HPDE6-E6E7 (cell line): ENCODE measurements around the gene RNF169.
"Not testable (repeated sequence)": the region's sequence is repeated elsewhere in the genome, so short reads cannot be mapped to it uniquely, and the experiment has no call there.

ENCODE experiments used
- DNase-seq: peaks from one replicate; pipeline ENCODE4 v3.0.0; 2011; ENCODE audit warnings: missing footprints; ENCODE audit errors: extremely low spot score

Gene RNF169

DNA sequence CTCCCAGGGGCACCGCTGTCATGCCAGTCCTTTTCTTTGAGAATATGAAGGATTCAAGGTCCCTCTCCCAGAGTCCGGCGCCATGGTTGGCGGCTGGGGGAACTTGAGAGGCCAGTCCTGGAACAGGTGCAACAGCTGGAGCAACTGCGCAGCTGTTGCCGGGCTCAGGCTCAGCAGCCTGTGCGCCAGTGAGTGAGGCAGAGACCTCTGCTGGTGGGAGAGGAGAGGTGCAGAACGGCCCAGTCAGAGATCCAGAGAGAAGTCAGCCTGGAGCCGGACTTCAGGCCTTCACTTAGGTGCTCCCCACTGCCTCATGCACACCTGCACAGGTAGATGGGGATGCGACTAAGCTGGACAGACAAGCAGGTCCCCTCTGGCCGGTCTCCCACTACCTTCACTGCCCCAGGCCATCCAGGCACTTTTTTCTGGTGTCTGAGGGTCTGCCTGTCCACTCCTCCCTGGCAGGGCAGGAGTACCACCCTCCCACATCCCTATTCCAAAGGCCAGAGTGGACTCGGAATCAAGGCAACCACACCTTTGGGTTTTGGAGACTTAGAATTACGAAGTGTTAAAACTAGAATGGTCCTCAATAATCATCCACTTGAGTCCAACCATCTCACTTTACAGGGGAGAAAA lies 22.0 kb upstream of the RNF169 start:
- peak; percentile 82 for DNase-seq

DNA sequence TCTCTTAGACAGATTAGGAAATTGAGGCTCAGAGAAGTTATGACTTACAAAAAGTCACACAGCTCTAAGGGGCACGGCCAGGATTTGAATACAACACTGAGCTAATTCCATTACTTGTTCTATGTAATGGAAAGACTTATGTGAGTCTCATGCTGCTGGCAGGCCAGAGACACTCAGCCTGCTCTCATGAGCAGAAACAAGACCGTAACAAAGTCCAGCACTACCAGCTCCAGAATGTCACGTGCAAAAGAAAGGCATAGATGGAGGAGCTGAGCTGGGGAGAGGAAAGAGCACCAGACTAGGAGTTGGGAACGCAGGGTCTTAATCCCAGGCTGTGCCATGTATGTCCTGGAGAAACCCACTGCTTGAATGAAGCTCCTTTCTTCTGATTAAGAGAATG lies 19.3 kb upstream of the RNF169 start:
- DNase-seq, result no peak

DNA sequence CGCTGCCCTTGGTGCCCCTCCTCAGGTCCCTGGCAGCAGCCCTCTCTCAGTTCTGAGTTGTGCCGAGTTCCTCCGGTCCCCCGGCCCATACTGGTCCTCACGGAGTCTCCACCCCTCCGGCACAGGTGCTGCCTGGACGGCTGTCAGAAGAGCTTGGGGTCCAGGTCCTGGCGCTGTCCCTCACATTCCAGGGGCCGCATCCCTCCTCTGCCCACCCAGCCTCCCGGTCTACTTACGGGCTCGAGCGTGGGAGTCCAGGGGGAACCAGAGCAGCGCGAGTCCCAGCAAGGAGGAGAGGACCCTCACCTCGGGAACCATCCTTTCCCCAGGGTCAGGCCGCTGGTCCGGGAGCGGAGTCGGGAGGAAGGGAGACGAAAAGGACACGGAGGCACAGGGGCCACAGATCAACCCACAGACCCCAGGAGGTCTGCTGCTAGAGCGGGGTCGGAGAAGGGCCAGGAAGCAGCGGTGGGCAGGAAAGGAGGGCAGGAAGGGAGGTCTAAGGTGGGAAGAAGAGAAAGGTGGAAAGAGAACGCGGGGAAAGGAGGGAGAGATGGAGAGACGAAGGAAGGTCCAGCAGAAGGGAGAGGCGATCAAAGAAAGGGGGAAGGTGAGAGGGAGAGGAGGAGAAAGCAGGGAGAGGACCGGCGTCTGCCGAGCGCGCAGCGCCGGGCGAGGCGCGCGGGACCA lies 17.9 kb upstream of the RNF169 start:
- DNase-seq, result no peak

DNA sequence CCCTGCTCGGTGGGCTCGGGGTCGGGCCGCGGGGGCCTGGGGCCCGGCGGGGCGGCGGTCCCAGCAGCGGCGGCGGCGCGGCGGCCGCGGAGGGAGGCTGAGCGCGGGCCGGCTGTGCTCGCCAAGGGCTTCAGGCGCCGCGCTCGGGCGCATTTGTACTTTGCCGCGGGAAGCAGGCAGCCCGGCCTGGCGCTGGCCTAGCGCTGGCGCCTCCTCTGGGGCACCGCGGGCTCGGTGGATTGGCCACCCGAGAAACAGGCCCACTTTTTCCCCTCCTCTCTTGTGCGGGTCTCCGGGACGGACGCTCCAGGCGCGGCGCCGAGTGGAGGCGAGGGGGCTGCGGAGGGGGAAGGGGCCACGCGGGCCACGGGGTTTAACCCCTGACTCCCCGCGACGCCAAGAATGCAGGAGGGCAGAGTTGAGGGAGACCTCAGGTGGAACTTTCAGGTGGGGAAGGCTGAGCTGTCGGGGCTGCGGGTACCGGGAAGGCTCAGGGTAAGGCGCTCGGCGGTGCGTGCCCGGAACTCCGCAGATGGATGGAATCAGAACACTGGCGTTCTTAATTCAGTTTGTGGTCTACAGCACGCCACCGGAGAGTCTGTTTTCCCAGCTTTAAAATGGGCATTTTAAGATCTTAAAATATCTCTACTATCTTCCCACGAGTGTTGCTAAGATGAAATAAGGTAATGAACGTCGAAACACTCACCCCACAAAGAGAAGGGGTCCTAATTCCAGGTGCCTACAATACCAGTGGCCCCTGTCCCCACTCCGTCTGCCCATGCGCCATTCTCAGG lies 17.2 kb upstream of the RNF169 start, which contains the start of gene CHRDL2:
Gene CHRDL2, minus strand, starts transcription at position 126 of the 794 bp plus-strand sequence. CDS start 538 bp downstream, outside the sequence.
- DNase-seq, result no peak

DNA sequence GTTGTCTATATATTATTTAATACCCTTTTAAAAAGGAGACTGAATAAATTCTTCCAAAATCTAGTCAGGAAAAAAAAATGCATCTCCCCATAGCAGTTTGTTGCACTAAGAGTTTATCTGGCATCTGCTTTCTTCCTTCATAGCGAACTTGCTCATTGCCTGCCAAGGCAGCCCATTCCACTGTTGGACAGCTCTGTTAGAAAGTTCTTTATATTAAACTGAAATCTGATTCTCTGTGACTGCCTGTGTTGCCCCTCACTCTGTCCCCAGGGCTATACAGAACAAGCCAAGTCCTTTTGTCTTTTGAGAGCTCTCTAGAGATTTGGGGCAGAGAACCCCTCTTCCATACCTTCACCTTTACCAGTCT lies 14.1 kb upstream of the RNF169 start:
- no peak for DNase-seq

DNA sequence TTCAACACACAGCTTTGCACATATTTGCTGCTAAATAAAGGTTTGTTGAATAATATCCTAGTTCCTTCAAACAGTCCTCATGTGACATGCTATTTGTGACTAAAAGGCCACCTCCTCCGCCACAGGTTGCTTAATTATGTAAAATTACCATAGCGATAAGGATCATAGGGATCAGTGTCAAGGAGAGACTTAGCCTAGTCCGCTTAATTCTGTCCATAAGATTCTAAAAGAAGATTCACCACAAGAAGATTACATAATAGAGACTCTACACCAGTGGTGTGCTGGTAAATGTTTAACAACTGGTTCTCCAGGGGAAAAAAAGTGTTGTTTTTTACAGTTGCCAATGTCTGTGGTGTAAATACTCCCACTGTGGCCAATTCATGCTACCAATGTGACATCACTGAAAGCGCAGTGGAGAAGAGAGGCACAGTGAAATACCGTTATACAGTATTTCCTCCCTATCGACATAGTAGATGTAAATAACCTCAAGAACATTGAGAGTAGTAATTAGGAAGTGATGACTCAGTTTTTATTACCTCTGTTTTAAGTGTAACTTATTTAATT lies 13.2 kb upstream of the RNF169 start:
- no peak for DNase-seq

DNA sequence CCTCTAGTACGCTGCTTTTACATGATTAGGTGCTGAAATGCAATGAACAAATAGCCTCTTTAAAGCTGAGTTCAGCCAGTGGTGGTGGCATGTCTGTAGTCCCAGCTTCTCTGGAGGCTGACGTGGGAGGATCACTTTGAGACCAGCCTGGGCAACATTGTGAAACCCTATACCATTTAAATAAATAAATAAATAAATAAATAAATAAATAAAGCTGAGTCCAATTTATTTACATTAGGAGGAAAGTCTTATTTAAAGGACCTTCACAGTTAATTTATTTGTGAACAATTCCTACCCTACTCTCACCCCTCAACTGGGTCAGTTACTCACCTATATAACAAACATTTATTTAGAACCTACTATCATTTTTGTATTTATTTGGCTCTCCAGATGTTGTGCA lies 12.6 kb upstream of the RNF169 start:
- DNase-seq, result no peak

DNA sequence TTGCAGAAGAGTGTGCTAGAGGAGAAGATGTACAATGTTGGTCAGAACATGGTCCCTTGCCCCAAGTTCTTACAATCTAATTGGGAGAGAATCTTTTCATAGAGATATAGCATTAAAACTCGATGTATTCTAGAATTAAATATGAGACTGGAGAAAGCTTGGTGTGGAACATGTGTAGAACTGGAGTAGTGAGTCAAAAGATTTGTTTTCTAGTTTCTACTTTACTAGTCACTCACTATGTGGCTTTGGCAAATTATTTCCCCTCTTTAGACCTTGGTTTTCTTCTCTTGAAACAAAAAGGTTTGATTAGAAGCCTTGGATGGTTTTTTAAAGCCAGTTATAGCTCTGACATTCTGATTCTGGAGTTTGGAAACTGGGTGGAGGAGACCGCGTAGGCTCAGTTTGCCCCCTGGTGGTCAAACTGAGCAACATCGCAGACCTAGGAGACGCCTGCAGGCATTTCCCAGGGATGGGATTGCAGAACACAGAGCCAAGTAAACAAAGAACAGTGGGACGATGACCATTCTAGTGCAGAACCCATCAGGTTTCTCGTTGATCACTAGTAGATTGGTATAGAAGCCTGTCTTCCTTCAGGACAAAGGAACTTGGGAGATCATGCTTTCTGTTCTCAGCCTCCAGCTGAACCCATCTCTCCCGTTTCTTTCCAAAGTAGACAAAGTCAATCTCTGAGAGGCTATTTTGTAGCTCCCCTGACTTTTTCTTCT lies 8.9 kb upstream of the RNF169 start:
- peak; percentile 81 for DNase-seq

DNA sequence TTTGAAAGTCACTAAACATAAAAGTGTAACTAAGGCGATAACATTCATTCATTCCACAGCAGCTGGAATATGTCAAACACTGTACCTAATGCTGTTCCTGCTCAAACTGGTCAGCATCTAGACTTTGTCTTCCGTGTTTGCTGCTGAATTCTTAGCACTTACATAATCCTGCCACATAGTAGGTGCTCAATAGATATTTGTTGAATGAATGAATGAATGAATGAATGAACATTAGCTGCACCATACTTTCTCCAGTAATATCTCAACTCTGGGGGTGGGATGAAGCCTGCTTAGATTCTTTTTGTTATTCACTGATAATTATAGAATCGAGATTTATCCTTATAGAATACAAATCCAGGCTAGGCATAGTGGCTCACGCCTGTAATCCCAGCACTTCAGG lies 6.6 kb upstream of the RNF169 start:
- DNase-seq, result no peak

DNA sequence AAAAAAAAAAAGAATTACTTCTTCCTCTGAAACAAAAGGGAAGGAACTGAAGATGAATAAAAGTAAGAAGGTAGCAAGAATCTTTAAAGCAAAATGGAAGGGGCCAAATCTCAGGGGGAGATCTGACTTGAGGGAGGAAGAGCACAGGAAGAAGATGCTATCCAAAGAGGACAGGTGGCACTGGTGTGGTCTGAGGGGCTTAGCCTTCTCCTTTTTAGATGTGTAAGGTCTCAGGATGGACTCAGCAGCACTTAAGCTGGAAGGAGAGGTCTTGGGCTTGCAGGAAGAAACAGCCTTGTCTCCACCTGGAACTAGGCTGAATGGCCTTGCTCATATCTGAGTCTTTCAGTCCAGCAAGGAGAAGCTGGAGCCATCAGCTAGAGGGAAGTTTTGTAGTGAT lies 5.0 kb upstream of the RNF169 start:
- no peak for DNase-seq

DNA sequence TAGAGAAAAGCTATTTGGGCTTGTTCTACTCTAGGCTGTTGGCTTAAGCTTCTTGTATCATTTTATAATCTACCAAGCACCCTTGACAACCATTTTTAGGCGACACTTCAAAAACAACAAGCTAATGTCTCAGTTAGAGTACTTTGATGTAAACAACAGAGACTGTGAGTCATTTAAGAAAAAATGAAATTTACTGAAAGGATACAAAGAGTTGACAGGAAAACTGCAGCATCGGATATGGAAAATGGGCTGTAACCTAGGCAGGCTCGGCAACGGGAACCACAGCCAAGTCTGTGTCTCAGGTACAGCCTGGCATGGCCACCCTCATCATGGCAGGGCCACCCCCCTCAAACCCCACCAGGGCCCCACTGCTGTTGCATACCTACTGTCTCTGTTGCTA lies 4.4 kb upstream of the RNF169 start:
- DNase-seq, result no peak

DNA sequence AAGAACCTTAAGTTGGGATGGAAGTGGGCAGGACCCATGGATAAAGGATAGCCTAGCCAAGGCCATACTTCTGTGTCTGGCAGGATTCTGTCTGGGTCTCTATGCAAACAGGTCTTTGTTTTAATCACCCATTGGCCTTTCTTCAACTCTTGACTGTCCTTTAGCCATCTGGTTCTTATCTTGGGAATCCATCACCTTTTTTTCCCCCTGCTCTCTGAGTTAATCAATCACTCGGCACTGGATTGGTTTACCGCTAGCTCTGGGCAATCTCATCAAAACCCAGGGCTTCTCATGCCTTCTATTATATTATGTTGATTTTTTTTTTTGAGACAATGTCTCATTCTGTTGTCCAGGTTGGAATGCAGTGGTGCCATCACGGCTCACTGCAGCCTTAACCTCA lies 1.8 kb upstream of the RNF169 start:
- DNase-seq, result no peak

DNA sequence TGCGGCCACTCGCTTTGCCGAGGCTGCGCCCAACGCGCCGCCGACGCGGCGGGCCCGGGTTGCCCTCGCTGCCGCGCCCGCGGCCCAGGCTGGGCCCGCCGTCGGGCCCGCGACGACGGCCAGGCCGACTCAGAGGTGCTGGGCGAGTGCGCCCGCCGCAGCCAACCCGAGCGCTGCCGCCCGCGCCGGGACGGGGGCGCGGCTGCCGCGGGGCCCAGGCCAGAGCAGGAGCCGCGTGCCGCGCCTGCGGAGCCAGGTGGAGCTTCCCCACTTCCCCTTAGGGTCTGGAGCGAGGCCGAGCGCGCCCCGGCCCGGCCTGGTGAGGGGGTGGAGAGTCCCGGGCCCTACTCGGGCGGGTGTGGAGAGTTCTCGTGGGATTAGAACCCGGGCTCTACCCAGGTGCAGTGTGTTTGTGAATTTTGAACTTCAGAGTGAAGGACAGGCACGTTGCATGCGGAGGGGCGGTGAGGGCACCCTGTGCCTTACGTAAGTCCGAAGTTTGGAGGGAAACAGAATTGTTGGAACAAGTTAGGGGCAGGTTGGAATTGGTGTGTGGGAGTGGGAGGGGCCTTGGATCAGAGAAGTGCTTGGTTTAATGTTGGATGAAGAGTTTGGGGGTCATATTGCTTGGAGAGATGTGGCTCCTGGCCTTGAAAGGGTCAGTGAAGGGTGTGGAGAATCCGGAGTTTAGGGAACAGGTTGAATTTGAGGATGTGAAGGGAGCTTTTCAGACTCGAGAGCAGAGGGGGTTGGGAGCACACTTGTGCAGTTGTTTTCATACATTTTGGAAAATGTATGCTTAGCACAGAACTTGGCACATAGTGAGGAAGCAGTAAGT lies 697 bp downstream of the RNF169 start:
- no peak for DNase-seq

DNA sequence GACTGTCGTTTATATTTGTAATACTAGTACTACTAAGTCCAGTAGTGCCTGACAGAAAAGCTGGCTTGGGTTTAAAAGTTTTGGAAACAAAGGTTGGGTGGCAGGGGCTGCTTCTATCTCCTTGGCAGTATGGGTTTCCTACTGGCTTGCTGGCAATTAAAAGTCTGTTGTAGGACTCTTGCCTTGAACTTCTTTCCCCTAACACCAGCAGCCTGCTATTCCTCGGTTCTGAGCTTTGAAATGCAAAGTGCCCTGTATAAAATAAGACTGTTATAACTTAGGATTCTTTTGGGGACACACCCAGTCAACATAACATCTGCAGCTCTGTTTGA lies 1.3 kb downstream of the RNF169 start:
- no peak for DNase-seq

DNA sequence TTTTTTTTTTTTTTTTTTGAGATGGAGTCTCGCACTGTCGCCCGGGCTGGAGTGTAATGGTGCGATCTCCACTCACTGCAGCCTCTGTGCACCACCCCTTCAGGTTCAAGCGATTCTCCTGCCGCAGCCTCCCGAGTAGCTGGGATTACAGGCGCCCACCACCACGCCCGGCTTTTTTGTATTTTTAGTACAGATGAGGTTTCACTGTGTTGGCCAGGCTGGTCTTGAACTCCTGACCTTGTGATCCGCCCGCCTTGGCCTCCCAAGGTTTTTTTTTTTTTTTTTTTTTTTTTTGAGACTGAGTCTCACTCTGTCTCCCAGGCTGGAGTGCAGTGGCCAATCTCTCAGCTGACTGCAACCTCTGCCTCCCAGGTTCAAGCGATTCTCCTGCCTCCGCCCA lies 1.9 kb downstream of the RNF169 start:
- DNase-seq, result not testable (repeated sequence)

DNA sequence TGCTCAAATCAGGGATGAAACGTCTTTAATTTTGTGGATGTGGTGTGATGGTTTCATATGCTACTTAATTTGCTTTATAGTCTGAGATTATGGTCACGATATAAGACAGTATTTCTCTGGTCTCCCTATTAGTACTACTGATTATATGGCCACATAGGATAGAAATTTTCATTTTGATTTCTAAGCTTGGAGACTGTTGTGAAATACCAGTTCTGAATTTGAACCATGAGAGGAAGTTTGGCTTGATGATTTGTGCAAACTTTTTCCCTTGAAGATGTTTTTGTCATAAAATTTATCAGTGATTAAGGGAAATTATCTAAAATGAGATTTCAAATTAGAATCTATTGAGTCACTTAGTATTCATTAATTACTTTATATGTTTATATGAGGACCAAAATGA lies 2.7 kb downstream of the RNF169 start:
- DNase-seq, result no peak

DNA sequence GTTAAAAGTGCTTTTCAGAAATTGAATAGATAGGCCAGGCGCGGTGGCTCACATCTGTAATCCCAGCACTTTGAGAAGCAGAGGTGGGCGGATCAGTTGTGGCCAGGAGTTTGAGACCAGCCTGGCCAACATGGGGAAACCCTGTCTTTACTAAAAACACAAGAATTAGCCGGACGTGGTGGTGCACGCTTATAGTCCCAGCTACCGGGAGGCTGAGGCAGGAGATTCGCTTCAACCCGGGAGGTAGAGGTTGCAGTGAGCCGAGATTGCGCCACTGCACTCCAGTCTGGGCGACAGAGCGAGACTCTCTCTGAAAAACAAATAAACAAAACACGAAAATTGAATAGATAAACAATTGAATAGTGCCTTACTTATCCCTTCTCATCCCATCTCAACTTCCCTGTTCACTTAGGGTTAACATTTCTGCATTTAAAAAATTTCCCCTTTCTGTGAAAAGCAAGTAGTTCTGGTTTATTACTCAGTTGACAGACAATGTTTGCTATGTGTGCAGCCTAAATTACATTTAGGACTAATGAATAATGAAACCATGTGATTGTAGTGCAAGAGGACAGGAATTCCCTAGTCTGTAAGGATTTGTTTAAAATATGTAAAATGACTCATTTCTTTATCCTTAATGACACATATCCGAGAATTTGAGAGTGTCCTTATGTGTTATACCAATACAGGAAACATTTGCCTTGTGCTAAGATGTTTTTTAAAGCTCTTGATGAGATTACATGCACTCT lies 6.0 kb downstream of the RNF169 start:
- peak; percentile 80 for DNase-seq

DNA sequence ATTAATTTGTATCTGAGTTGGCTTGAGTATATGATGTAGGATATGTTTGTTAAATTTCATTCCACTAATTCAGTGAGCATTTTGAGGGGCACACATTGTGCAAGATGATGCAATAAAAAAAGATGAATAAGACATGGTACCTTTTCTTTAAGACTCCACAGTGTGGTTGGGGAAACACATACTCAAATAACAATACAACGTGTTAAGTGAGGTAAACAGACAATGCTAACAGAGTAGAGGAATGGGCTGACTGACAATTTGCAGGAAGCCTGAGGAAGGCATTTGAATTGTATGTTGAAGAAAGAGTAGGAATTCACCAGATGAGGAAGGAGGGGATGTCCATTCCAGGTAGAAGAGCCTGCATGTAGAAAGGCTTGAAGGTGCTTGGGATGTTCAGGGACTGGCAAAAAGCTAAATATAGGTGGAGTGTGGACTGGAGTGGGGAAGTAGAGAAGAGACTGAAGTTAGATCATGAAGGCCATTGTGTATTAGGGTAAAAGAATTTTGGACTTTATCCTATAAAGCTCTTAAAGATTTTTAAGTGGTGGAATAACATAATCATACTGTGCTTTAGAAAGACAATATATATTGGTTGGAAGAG lies 6.8 kb downstream of the RNF169 start:
- no peak for DNase-seq

DNA sequence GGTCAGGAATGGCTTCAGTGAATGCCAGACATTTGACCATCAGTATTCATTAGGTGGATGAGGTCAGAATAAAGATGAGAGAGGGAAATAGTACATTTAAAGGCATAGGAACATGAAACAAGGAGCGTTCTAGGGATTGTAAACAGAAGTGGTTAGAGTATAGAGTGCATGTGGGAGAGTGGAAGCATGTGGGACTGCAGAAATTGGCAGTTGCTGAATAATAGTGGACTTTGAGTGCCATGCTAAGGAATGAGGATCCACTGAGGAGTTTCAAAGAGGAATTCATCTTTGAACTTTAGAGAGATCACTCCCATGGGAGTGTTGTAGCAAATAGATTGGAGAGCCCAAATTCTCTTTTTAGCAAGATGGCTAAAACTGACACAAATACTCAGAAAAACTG lies 7.9 kb downstream of the RNF169 start:
- DNase-seq, result no peak

DNA sequence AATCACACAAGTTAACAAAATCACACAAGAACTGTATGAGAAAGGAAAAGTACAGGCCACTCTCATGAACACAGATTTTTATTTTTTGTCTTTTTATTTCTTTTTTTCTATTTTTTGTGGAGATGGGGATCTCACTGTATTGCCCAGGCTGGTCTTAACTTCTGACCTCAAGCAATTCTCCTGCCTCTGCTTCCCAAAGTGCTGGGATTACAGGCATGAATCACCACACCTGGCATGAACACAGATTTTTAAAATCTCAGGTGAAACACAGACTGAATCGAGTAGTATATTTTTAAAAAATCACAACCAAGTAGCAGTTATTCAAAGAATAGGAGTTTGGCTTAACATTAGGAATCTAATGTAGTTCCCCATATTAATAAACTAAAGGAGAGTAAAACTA lies 18.3 kb downstream of the RNF169 start:
- no peak for DNase-seq
